NAMALWA (cell line): Measurements from ENCODE around the gene COMMD2.

Experiments used
- DNase-seq: peaks from one replicate; pipeline ENCODE4 v3.0.0-alpha.2; 2015; ENCODE audit warnings: low spot score

The COMMD2 gene

GRCh38 chr3:149702691-149703441, 49.4 kb downstream of the COMMD2 start:
- no peak for DNase-seq

GRCh38 chr3:149701977-149702350, 50.3 kb downstream of the COMMD2 start:
- DNase-seq = no peak

GRCh38 chr3:149701206-149701976, 50.9 kb downstream of the COMMD2 start:
- DNase-seq = no peak
